HepG2 (cell line): ENCODE measurements around the gene SLC13A3. TPM values are rescaled to one million over a fixed set of nuclear protein-coding genes. Genes with fewer than 3 reads are reported as not detected.

Experiments
- BORCS8-MEF2B ChIP-seq: sonication (generic); formaldehyde crosslinking; IDR thresholded peaks from 2 replicates; pipeline ENCODE4 v1.8.0; 2022; ENCODE audit warnings: mild to moderate bottlenecking, missing genetic modification reagents
- CHD4 ChIP-seq: fragments of 200-600 bp; sonication (generic); IDR thresholded peaks from 2 replicates; pipeline ENCODE4 v1.7.0; 2017; ENCODE audit warnings: mild to moderate bottlenecking, low read length, borderline replicate concordance
- SUZ12 ChIP-seq: fragments of 150-350 bp; IDR thresholded peaks from 2 replicates; pipeline ENCODE4 v1.6.1; 2014; ENCODE audit warnings: low read depth, low read length
- TBX3 ChIP-seq: fragments of 450-650 bp; IDR thresholded peaks from 2 replicates; pipeline ENCODE4 v1.6.1; 2017; ENCODE audit warnings: antibody characterized with exemption, mild to moderate bottlenecking, inconsistent platforms, borderline replicate concordance
- TFAP4 ChIP-seq: sonication (generic); IDR thresholded peaks from 2 replicates; pipeline ENCODE4 v1.6.1; 2016; ENCODE audit warnings: low read depth, borderline replicate concordance
- THYN1 ChIP-seq: sonication (generic); formaldehyde crosslinking; IDR thresholded peaks from 2 replicates; pipeline ENCODE4 v1.8.1; 2023; ENCODE audit warnings: low read depth, mild to moderate bottlenecking, moderate library complexity, missing genetic modification reagents, borderline replicate concordance
- ZNF24 ChIP-seq: fragments of 450-650 bp; IDR thresholded peaks from 2 replicates; pipeline ENCODE4 v1.6.1; 2017; ENCODE audit warnings: antibody characterized with exemption, mild to moderate bottlenecking
- ZNF253 ChIP-seq: sonication (generic); formaldehyde crosslinking; IDR thresholded peaks from 2 replicates; pipeline ENCODE4 v1.8.0; 2022; ENCODE audit warnings: mild to moderate bottlenecking, missing genetic modification reagents, borderline replicate concordance
- ZNF329 ChIP-seq: sonication (generic); formaldehyde crosslinking; IDR thresholded peaks from 2 replicates; pipeline ENCODE4 v1.9.0; 2021; ENCODE audit warnings: low read depth, mild to moderate bottlenecking, missing genetic modification reagents
- ZNF558 ChIP-seq: sonication (generic); formaldehyde crosslinking; IDR thresholded peaks from 2 replicates; pipeline ENCODE4 v1.9.0; 2022; ENCODE audit warnings: mild to moderate bottlenecking, missing genetic modification reagents, borderline replicate concordance
- ZNF75D ChIP-seq: sonication (generic); formaldehyde crosslinking; IDR thresholded peaks from 2 replicates; pipeline ENCODE4 v1.8.1; 2023; ENCODE audit warnings: missing genetic modification reagents, mild to moderate bottlenecking, borderline replicate concordance
- polyA plus RNA-seq, 8 experiments: library from polyadenylated mRNA; depleted of rRNA in 3 of 8; stranded (reverse) in 7 of 8; unstranded in 1 of 8; fragments of >200 nt; fragmentation: Illumina TruSeq in 4 of 8; extraction: Trizol in 4 of 8; gene quantifications; 2 replicates each; pipeline versions ENCODE4 v1.2.1 to v1.2.3, GENCODE V29; 2011 to 2016; ENCODE audit warnings: low read depth in 4 of 8, missing spikeins in 1 of 8, mixed read lengths in 1 of 8; ENCODE audit not compliant: insufficient read depth in 1 of 8
- total RNA-seq, 5 experiments: library from RNA; depleted of rRNA; stranded (reverse); fragments of >200 nt; fragmentation: Illumina TruSeq; extraction: Trizol; gene quantifications; 2 replicates each; pipeline ENCODE4 v1.2.3, GENCODE V29; 2016; ENCODE audit warnings: low read depth in 1 of 5
- TF ChIP-seq, protein P1 (sequence below): sonication (generic); formaldehyde crosslinking; IDR thresholded peaks from 2 replicates; pipeline ENCODE4 v1.5.0; 2020; ENCODE audit warnings: mild to moderate bottlenecking, missing genetic modification reagents, borderline replicate concordance
- TF ChIP-seq, protein P2 (sequence below): sonication (generic); formaldehyde crosslinking; IDR thresholded peaks from 2 replicates; pipeline ENCODE4 v1.4.0; 2020; ENCODE audit warnings: missing genetic modification reagents, mild to moderate bottlenecking, borderline replicate concordance
- TF ChIP-seq, protein P3 (sequence below): sonication (generic); formaldehyde crosslinking; IDR thresholded peaks from 2 replicates; pipeline ENCODE4 v1.4.0; 2020; ENCODE audit warnings: missing genetic modification reagents, borderline replicate concordance

The SLC13A3 gene
- total and polyA plus RNA-seq, 2 of the 13 experiments (the other 11 are each of a cell fraction or from before 2014, with no cell fraction given): 66.5 to 76.0 TPM

DNA sequence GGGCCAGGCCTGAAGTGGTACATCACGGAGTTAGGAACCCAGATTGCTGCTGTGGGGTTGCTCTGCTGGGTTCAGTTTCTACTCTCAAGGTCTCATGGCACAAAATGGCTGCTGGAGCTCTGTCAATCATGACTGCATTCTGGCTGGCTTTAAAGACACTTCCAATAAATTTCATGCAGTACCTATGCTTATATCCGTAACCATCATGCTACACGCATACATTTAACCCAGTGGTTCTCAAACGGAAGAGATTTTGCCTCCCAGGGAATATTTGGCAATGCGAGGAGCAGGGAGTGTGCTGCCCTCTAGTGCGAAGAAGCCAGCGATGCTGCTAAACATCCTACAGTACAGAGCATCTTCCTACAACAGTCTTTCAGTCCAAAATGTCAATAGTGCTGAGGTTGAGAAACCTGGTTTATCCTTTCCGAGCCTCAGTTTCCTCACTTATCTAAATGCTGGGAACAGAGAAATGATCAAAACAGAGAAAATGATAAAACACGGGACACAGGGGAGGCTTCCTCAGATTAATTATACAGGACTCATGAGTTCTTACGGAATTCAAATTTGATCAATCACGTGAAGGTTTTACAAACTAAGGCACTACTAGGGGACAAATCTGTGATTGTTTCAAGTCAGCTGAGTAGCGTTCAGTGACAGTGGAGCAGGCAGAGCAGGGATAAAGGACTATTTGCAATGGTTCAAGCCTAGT, 48.5 kb upstream of the SLC13A3 start (continued):
- TF ChIP-seq, protein P1, sequence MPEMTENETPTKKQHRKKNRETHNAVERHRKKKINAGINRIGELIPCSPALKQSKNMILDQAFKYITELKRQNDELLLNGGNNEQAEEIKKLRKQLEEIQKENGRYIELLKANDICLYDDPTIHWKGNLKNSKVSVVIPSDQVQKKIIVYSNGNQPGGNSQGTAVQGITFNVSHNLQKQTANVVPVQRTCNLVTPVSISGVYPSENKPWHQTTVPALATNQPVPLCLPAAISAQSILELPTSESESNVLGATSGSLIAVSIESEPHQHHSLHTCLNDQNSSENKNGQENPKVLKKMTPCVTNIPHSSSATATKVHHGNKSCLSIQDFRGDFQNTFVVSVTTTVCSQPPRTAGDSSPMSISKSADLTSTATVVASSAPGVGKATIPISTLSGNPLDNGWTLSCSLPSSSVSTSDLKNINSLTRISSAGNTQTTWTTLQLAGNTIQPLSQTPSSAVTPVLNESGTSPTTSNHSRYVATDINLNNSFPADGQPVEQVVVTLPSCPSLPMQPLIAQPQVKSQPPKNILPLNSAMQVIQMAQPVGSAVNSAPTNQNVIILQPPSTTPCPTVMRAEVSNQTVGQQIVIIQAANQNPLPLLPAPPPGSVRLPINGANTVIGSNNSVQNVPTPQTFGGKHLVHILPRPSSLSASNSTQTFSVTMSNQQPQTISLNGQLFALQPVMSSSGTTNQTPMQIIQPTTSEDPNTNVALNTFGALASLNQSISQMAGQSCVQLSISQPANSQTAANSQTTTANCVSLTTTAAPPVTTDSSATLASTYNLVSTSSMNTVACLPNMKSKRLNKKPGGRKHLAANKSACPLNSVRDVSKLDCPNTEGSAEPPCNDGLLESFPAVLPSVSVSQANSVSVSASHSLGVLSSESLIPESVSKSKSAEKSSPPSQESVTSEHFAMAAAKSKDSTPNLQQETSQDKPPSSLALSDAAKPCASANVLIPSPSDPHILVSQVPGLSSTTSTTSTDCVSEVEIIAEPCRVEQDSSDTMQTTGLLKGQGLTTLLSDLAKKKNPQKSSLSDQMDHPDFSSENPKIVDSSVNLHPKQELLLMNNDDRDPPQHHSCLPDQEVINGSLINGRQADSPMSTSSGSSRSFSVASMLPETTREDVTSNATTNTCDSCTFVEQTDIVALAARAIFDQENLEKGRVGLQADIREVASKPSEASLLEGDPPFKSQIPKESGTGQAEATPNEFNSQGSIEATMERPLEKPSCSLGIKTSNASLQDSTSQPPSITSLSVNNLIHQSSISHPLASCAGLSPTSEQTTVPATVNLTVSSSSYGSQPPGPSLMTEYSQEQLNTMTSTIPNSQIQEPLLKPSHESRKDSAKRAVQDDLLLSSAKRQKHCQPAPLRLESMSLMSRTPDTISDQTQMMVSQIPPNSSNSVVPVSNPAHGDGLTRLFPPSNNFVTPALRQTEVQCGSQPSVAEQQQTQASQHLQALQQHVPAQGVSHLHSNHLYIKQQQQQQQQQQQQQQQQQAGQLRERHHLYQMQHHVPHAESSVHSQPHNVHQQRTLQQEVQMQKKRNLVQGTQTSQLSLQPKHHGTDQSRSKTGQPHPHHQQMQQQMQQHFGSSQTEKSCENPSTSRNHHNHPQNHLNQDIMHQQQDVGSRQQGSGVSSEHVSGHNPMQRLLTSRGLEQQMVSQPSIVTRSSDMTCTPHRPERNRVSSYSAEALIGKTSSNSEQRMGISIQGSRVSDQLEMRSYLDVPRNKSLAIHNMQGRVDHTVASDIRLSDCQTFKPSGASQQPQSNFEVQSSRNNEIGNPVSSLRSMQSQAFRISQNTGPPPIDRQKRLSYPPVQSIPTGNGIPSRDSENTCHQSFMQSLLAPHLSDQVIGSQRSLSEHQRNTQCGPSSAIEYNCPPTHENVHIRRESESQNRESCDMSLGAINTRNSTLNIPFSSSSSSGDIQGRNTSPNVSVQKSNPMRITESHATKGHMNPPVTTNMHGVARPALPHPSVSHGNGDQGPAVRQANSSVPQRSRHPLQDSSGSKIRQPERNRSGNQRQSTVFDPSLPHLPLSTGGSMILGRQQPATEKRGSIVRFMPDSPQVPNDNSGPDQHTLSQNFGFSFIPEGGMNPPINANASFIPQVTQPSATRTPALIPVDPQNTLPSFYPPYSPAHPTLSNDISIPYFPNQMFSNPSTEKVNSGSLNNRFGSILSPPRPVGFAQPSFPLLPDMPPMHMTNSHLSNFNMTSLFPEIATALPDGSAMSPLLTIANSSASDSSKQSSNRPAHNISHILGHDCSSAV (CRISPR knock-in tag): no peak
- TF ChIP-seq ZNF329 (CRISPR knock-in tag): no peak
- TF ChIP-seq ZNF253: no peak
- TF ChIP-seq CHD4: no peak
- TF ChIP-seq, protein P2, sequence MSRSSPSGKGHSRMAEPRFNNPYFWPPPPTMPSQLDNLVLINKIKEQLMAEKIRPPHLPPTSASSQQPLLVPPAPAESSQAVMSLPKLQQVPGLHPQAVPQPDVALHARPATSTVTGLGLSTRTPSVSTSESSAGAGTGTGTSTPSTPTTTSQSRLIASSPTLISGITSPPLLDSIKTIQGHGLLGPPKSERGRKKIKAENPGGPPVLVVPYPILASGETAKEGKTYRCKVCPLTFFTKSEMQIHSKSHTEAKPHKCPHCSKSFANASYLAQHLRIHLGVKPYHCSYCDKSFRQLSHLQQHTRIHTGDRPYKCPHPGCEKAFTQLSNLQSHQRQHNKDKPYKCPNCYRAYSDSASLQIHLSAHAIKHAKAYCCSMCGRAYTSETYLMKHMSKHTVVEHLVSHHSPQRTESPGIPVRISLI (CRISPR knock-in tag): 0 out of 2 replicates have a peak, but pooled peaks have one; percentile 41
- TF ChIP-seq THYN1 (CRISPR knock-in tag): no peak
- TF ChIP-seq ZNF24: 0 out of 2 replicates have a peak, but pooled peaks have one; percentile 33
- TF ChIP-seq SUZ12: no peak; the same call in 1 of the 2 replicates
- no peak for TF ChIP-seq TFAP4
- TF ChIP-seq ZNF558: no peak
- TF ChIP-seq, protein P3, sequence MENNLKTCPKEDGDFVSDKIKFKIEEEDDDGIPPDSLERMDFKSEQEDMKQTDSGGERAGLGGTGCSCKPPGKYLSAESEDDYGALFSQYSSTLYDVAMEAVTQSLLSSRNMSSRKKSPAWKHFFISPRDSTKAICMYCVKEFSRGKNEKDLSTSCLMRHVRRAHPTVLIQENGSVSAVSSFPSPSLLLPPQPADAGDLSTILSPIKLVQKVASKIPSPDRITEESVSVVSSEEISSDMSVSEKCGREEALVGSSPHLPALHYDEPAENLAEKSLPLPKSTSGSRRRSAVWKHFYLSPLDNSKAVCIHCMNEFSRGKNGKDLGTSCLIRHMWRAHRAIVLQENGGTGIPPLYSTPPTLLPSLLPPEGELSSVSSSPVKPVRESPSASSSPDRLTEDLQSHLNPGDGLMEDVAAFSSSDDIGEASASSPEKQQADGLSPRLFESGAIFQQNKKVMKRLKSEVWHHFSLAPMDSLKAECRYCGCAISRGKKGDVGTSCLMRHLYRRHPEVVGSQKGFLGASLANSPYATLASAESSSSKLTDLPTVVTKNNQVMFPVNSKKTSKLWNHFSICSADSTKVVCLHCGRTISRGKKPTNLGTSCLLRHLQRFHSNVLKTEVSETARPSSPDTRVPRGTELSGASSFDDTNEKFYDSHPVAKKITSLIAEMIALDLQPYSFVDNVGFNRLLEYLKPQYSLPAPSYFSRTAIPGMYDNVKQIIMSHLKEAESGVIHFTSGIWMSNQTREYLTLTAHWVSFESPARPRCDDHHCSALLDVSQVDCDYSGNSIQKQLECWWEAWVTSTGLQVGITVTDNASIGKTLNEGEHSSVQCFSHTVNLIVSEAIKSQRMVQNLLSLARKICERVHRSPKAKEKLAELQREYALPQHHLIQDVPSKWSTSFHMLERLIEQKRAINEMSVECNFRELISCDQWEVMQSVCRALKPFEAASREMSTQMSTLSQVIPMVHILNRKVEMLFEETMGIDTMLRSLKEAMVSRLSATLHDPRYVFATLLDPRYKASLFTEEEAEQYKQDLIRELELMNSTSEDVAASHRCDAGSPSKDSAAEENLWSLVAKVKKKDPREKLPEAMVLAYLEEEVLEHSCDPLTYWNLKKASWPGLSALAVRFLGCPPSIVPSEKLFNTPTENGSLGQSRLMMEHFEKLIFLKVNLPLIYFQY (CRISPR knock-in tag): no peak
- TF ChIP-seq TBX3: no peak
- TF ChIP-seq ZNF75D (CRISPR knock-in tag): no peak
- no peak for TF ChIP-seq BORCS8-MEF2B
